ENCODE results near the gene STRN. TPM values are rescaled to one million over a fixed set of nuclear protein-coding genes. Genes with fewer than 3 reads are reported as not detected.

Gene STRN
- polyA plus RNA-seq, 1 donor = 26.4 TPM

Other genes starting within 250 kb of the STRN start
- gene HEATR5B, start 117.8 kb upstream of the STRN start, polyA plus RNA-seq (ENCODE audit: insufficient read length) = 27.9 TPM
- gene GPATCH11, start 118.0 kb upstream of the STRN start, polyA plus RNA-seq (ENCODE audit: insufficient read length) = 12.0 TPM
- gene EIF2AK2, start 190.4 kb upstream of the STRN start, polyA plus RNA-seq (ENCODE audit: insufficient read length) = 41.5 TPM
- not detected for gene SULT6B1, start 222.1 kb upstream of the STRN start, polyA plus RNA-seq (ENCODE audit: insufficient read length)
- gene CEBPZOS, start 230.0 kb upstream of the STRN start, polyA plus RNA-seq (ENCODE audit: insufficient read length) = 65.4 TPM

Measured in left kidney (tissue), 1 donor.